ENCODE results near the gene FCHSD2. TPM values are rescaled to one million over a fixed set of nuclear protein-coding genes. Genes with fewer than 3 reads are reported as not detected.

The FCHSD2 gene
- total and polyA plus RNA-seq, 2 of the 8 experiments (the other 6 are each of a cell fraction or from before 2014, with no cell fraction given): 4.1 to 7.8 TPM

- Histone ChIP-seq H3K9ac (replicated peaks in 1 of 4; ENCODE audit: extremely low read depth in 1 of 4, low read depth in 3 of 4, low read length in 3 of 4) (no peak overlapping the region), H3K79me2 (ENCODE audit: control insufficient read depth in 1 of 2, insufficient read depth in 2 of 2, low read length in 2 of 2) (no peaks in the 10 kb centered on the region), H2BK12ac (ENCODE audit: low read depth, low read length) (no peak overlapping the region), H3K23ac (ENCODE audit: insufficient read length) (no peak overlapping the region), H3K27me3 (replicated peaks in 1 of 4; ENCODE audit: control insufficient read depth in 3 of 4, extremely low read depth in 1 of 4, insufficient read depth in 3 of 4, low read length in 3 of 4) (no peaks in the 10 kb centered on the region; a peak in 2 of 7 replicates), H4K20me1 (replicated peaks in 1 of 2; ENCODE audit: control insufficient read depth in 1 of 2, insufficient read depth in 2 of 2, low read length in 2 of 2) (no peaks in the 10 kb centered on the region), H4K91ac (replicated peaks; ENCODE audit: insufficient read length, low read length) (no peak overlapping the region), H3K14ac (ENCODE audit: insufficient read length) (no peak overlapping the region), H3K4me3 (ENCODE audit: extremely low read depth in 1 of 4, insufficient read depth in 2 of 4, low read depth in 3 of 4, low read length in 4 of 4) (no peak overlapping the region), H3K79me1 (ENCODE audit: low read depth, low read length) (no peaks in the 10 kb centered on the region), H3K56ac (replicated peaks; ENCODE audit: insufficient read length, low read depth, low read length) (no peak overlapping the region), H3K18ac (ENCODE audit: extremely low read depth, low read length) (no peak overlapping the region; the same call in 1 of the 2 replicates), H3K4me1 (replicated peaks in 1 of 4; ENCODE audit: control insufficient read depth in 3 of 4, insufficient read depth in 4 of 4, low read length in 3 of 4) (no peaks in the 10 kb centered on the region), H4K5ac (ENCODE audit: insufficient read length, low read depth, low read length) (no peak overlapping the region), H3K4me2 (ENCODE audit: insufficient read depth in 1 of 2, low read depth in 2 of 2, low read length in 2 of 2) (no peak overlapping the region), H3K4ac (replicated peaks; ENCODE audit: insufficient read length, low read depth, low read length) (no peak overlapping the region), H2BK15ac (ENCODE audit: low read length) (no peak overlapping the region), H2BK20ac (ENCODE audit: low read length) (no peak overlapping the region), H3K23me2 (ENCODE audit: low read depth, low read length) (no peaks in the 10 kb centered on the region), H4K8ac (ENCODE audit: extremely low read depth, insufficient read depth, low read length) (no peak overlapping the region), H3K9me3 (ENCODE audit: insufficient read depth in 2 of 2, low read depth in 1 of 2, low read length in 1 of 2) (no peaks in the 10 kb centered on the region), H2BK120ac (replicated peaks; ENCODE audit: low read depth, low read length) (no peak overlapping the region), H2BK5ac (ENCODE audit: low read depth, low read length) (no peak overlapping the region), H2AFZ (ENCODE audit: low read length) (no peak overlapping the region), H3K36me3 (ENCODE audit: control insufficient read depth in 2 of 4, insufficient read depth in 4 of 4, low read length in 3 of 4) (no peaks in the 10 kb centered on the region), H2AK5ac (ENCODE audit: low read depth, low read length) (no peak overlapping the region), H3K27ac (ENCODE audit: low read depth, low read length) (no peak overlapping the region)
- no peak for FAIRE-seq
- DNase-seq (ENCODE audit: low read depth in 1 of 2, low spot score in 2 of 2): no peak
- CTCF ChIA-PET (ENCODE audit: partially characterized antibody): interaction anchor here (1.1 to 11.1 kb wide), 5 partner anchors 8 to 328 kb away, joined by 3 to 112 read pairs (median 10); no protein-coding TSS in a partner anchor
- WGBS, 2 experiments (ENCODE audit: extremely low coverage in 1 of 2, insufficient coverage in 1 of 2, insufficient read length in 1 of 2, insufficient replicate concordance in 2 of 2, low coverage in 1 of 2, low lambda C conversion rate in 2 of 2, missing lambda C conversion rate in 1 of 2): 81% methylated on average over 10 of the region's 10 CpGs; no CpG with 5 or more reads in 1 of the 2 experiments
- POLR2A ChIA-PET (ENCODE audit: partially characterized antibody): interaction anchor here (1.3 kb wide), 1 partner anchor 18 kb away, joined by 5 read pairs; the partner anchor contains the start of gene FCHSD2
- TF ChIP-seq EP300 (IDR thresholded peaks at IDR 0.05; ENCODE audit: borderline replicate concordance in 1 of 2, low read depth in 2 of 2, low read length in 2 of 2) (no peak), RAD21 (IDR thresholded peaks at IDR 0.05 in 1 of 2, conservative IDR thresholded peaks at IDR 0.05 in 1 of 2; ENCODE audit: low read depth in 2 of 2, low read length in 2 of 2) (no peak), POLR2AphosphoS5 (IDR thresholded peaks at IDR 0.05; ENCODE audit: low read depth, low read length) (no peak), SP1 (IDR thresholded peaks at IDR 0.05; ENCODE audit: low read depth, low read length) (no peak), KDM5A (IDR thresholded peaks at IDR 0.05; ENCODE audit: low read length) (no peak), GABPA (IDR thresholded peaks at IDR 0.05; ENCODE audit: borderline replicate concordance, insufficient read depth, low read length) (no peak), RXRA (IDR thresholded peaks at IDR 0.05; ENCODE audit: insufficient read depth, low read depth, low read length) (no peak), SP4 (IDR thresholded peaks at IDR 0.05; ENCODE audit: low read length) (no peak), E2F6 (IDR thresholded peaks at IDR 0.05) (no peak), TBP (IDR thresholded peaks at IDR 0.05; ENCODE audit: low read depth, low read length) (no peak), CEBPB (IDR thresholded peaks at IDR 0.05; ENCODE audit: low read depth, low read length) (no peak), CHD2 (IDR thresholded peaks at IDR 0.05; ENCODE audit: low read length) (no peak)
These were observed 18.1 kb upstream of the FCHSD2 start for GRCh38 chr11:73160005-73160760.
